NCI-H2171 (cell line): ENCODE measurements around the gene ATP1A4.
"Not testable (repeated sequence)": the region's sequence is repeated elsewhere in the genome, so short reads cannot be mapped to it uniquely, and the experiment has no call there.

Experiments used
- DNase-seq: peaks from one replicate; lab custom pipeline; 2025; lab: John Stamatoyannopoulos, UW

Gene ATP1A4

DNA sequence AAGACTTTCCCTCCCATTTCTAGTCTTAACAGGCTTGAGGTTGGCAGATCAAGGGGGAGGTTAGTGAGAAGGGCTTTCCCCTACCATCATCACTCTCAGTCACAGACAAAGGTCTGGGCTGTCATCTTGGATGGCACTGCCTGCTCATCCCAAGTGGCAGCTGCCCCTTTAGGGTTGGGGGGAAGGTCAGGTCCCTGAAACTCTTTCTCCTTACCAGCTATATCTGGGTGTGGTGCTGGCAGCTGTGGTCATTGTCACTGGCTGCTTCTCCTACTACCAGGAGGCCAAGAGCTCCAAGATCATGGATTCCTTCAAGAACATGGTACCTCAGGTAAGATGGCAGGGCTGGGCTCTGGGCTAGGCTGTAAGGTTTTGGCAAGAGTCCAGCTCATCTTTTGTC lies 27.7 kb upstream of the ATP1A4 start:
- no peak for DNase-seq

GRCh38 chr1:160124705-160125478 lies 26.5 kb upstream of the ATP1A4 start:
- no peak for DNase-seq

GRCh38 chr1:160125746-160126145 lies 25.7 kb upstream of the ATP1A4 start:
- DNase-seq, result no peak

GRCh38 chr1:160126342-160126741 lies 25.1 kb upstream of the ATP1A4 start:
- DNase-seq, result not testable (repeated sequence)

DNA sequence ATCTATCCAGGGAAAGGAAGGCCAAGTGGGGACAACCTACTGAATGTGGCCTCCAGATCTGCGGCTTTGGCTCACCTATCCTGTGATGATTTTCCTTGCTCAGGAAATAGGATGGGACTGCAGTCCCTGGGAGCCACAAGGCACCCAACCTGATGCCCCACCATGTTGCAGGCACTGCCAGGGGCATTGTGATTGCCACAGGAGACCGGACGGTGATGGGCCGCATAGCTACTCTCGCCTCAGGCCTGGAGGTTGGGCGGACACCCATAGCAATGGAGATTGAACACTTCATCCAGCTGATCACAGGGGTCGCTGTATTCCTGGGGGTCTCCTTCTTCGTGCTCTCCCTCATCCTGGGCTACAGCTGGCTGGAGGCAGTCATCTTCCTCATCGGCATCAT lies 24.0 kb upstream of the ATP1A4 start:
- DNase-seq, result no peak

DNA sequence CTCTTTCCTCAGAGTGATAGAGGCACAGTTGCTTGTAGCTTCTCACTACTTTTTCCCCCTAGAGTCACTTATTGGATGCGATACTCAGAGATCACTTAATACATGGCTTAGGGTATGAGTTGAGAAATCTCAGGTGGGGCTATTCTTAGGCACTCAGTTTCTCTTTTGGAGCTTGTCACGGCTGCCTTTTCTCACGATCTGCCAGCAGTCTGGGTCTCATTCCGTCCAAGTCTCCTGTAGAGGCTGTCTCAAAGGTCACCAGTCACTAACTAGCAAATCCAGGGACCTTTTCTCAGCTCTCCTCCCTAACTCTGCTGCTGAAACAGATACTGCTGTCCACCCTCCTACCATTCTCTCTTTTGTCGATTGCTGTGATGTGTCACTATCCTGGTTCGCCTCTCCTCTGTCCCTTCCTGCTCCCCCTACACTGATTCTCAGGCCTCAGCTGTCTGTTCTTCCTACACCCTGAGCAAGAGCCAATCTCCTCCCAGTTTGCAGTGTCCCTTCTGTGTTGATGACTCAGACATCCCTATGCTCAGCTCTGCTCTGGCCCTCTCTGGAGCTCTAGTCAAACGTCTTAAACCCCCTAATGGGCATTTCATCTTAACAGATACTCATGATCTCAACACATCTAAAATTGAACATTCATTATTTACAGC lies 23.4 kb upstream of the ATP1A4 start:
- no peak for DNase-seq

DNA sequence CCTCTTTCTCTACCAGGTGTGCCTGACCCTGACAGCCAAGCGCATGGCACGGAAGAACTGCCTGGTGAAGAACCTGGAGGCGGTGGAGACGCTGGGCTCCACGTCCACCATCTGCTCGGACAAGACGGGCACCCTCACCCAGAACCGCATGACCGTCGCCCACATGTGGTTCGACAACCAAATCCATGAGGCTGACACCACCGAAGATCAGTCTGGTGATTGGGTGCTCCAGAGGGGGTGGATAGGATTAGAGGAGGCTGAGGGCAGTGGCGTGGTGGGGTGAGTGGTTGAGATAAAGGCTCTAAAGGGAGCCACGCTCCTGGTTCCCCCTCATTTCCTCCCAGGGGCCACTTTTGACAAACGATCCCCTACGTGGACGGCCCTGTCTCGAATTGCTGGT lies 22.8 kb upstream of the ATP1A4 start:
- no peak for DNase-seq

GRCh38 chr1:160129046-160129445 lies 22.4 kb upstream of the ATP1A4 start:
- no peak for DNase-seq

- no peak for DNase-seq
These were observed 21.8 kb upstream of the ATP1A4 start for GRCh38 chr1:160129558-160129957.

DNA sequence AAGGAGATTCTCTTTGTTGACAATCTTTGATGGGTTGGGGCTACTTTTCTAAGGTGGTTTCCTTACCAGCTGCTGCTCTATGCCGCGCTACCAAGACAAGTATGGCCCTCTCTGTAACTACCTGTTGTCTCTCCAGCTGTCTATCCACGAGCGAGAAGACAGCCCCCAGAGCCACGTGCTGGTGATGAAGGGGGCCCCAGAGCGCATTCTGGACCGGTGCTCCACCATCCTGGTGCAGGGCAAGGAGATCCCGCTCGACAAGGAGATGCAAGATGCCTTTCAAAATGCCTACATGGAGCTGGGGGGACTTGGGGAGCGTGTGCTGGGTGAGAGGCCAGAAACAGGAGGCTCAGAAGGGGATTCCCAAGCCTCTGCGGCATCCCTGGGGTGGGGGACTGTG lies 21.4 kb upstream of the ATP1A4 start:
- no peak for DNase-seq

DNA sequence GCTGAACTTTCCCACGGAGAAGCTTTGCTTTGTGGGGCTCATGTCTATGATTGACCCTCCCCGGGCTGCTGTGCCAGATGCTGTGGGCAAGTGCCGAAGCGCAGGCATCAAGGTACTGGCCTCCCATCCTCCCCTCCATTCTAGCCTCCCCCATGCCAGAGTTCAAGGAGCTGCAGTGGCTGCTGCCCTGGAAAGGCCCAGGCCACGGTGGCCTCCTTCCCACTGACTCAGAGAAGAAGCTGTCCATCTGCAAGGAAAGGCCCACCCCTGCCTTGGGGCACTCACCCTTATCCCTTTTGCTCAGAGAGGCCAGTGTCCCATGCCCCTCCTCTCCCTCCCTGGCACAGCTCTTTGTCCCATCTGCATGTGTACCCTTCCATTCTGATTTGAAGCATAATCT lies 20.9 kb upstream of the ATP1A4 start:
- DNase-seq, result no peak

DNA sequence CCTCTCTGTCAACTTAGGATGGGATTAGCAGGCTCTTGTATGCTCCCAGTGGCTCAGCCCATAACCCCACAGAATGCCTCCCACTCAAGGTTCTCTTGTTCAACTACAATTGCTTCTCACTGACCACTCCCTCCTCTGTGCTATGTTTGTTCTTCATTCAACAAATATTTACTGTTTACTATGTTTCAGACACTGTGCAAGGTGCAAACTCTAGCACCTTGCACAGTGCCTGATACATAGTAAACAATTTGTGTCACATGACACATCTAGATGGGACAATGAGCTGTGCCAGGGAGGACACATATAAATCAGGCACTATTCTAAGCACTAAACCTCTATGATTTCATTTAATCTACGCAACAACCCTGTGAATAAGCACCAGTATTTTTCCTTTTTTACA lies 20.5 kb upstream of the ATP1A4 start:
- no peak for DNase-seq

DNA sequence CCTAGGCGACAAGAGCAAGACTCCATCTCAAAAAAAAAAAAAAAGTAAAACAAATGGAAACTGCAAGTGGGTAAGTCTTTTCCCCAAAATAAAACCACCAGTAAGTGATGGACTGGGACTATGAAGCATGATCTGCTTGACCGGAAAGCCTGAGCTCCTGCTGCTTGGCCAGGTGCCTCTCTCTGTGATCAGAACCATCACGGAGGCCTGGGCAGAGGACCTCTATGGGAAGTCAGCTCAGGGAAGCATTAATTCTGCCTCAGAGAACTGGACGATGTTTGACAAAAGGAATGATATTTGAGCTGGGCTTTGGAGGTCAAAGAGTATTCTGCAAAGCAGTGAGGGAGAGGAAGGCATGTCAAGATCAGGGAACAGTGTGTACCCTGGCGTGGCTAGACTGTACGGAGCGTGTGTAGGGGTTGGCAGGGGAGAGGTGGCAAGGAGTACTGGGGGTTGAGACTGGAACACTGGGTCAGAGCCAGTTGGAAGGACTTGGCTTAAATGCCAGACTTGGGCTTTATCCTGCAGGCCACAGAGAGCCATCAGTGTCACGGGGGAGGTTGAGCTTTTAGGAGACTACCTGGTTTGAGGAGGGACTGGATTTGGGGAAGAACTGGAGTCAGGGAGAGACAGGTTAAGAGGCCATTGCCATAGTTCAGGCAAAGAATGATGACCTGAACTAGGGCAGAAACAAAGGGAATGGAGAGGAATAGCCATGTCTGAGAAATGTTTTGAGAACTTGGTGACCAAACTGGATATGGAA lies 19.4 kb upstream of the ATP1A4 start:
- DNase-seq, result no peak

- DNase-seq, result no peak
These were observed 17.2 kb upstream of the ATP1A4 start for GRCh38 chr1:160133990-160134770.

DNA sequence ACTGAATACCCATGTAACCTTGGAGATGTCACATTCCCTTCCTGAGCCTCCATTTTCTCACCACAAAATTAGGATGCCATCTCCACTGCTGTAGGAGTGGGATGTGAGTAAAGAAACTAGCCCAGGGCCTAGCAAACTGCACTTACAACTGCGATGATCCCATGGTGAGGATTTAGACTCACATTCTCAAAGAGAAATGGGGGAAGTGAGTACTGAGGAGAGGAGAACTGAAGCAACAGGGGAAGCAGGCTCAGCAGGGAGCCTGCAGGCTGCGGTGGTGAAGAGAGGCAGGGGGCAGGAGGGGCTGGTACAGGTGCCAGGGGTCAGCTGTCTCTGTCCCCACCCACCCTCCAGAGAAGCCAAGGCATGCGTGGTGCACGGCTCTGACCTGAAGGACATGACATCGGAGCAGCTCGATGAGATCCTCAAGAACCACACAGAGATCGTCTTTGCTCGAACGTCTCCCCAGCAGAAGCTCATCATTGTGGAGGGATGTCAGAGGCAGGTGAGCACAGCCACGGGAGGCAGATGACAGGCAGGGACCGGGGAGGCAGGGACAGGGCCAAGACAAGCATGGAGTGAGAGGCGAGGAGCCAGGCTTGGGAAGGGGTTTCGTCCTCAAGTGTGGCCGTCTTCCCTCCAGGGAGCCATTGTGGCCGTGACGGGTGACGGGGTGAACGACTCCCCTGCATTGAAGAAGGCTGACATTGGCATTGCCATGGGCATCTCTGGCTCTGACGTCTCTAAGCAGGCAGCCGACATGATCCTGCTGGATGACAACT lies 16.4 kb upstream of the ATP1A4 start:
- no peak for DNase-seq

GRCh38 chr1:160136121-160136925 lies 15.1 kb upstream of the ATP1A4 start:
- DNase-seq, result no peak

GRCh38 chr1:160136926-160137200 lies 14.5 kb upstream of the ATP1A4 start:
- no peak for DNase-seq

GRCh38 chr1:160137216-160137862 lies 14.1 kb upstream of the ATP1A4 start:
- DNase-seq, result peak; percentile 57

GRCh38 chr1:160139840-160140239 lies 11.6 kb upstream of the ATP1A4 start:
- no peak for DNase-seq

DNA sequence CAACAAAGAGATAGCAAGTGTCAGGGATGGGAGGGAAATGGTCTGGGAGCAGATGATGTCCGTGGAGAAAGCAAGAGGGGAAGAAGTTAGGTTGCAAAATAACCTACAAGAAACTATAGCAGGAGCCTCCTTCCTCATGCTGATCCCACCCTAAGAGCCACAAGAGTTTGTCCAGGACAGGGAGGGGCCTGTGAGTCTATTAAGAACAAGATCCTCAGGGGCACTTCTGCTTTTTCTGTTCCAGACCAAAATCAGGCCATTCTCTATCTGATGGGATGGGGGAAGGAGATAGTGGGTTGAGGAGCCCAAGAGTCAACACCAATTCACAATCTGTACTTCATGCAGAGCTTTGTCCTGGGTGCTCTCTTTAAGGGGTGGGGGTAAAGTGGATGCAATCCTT lies 7.7 kb upstream of the ATP1A4 start:
- DNase-seq, result no peak
